ENCODE measurements around the gene FRMPD2.

The FRMPD2 gene

DNA sequence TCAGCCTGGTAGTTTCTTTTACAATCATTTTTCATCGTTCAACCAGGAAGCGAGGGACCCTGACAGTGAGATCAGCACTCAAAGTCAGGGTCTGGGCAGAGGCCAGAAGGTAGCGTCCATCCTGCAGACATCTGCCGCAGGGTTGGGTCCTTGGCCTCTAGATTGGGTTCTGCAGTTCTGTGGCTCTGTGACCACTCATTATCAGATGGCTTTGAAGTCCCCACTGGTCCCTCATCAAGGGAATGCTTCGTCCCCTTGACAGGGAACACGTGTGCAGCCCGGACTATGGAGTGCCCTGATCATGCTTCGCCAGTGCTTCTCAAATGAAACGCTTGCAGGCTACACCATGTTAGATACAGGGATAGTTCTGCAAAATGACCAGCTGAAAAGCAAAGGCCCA is 64.1 kb downstream of the FRMPD2 start:
- no peak for TF ChIP-seq CTCF (IDR thresholded peaks at IDR 0.05; ENCODE audit: low read depth, low read length)
- no peak for DNase-seq (ENCODE audit: extremely low read depth, low read depth)

DNA sequence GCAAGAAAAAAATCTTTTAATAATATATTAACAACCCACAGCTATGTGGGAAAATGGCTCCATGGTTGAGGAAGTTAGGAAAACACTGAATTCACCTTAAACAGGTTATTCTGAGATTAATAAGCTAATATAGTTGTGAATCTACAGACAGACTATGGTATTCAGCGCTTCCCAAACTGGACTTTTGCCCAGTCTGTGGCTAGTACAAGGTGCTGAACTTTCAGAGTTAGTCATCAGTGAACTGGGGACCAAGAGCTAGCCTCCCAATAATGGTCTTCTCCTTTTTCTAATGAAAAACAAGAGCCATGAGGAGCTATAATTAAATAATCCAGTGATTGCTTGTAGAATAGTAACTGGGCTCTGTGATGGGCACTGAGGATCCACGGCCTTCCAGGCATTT is 65.3 kb downstream of the FRMPD2 start:
- no peak for DNase-seq (ENCODE audit: extremely low read depth, low read depth)
- no peak for TF ChIP-seq CTCF (IDR thresholded peaks at IDR 0.05; ENCODE audit: low read depth, low read length)

DNA sequence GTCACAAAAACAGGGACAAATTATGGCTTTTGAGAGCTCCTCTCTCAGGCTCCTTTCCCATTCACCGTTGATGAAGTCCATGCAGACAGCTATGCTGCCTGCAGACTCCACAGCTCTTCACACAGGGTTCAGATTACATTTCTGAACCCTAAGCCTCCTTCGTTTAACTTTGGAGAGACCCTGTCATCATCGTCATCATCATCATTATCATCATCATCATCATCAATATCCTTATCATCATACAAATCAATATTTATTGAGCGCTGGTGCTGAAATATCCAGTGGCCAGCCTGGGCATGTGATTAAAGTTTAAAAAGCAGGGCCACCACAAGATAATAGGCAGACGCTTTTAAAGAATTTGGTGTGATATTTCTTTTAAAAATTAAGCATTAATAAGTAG is 66.6 kb downstream of the FRMPD2 start:
- no peak for DNase-seq (ENCODE audit: extremely low read depth, low read depth)
- no peak for TF ChIP-seq CTCF (IDR thresholded peaks at IDR 0.05; ENCODE audit: low read depth, low read length)

GRCh38 chr10:48206482-48207250 is 67.8 kb downstream of the FRMPD2 start:
- no peak for DNase-seq (ENCODE audit: extremely low read depth, low read depth)
- TF ChIP-seq CTCF (IDR thresholded peaks at IDR 0.05; ENCODE audit: low read depth, low read length) = no peak

DNA sequence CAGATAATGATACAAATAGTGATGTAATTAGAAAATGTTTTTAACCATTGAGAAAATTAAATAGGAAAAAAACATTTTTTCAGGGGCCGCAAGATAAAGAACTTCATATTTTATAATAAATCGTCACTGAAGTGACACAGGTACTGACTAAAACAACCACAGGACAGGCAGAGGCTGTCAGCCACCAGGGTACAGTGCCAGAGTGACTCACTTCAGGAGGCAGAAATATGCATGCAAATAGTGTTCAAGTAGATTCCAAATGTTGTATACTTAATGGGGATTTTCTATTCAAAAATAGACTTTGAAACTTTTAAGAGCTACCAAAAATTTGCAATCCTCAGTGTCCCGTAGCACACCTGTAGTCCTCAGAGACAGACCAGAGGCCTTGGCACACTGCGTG is 68.6 kb downstream of the FRMPD2 start:
- DNase-seq (ENCODE audit: extremely low read depth, low read depth) = no peak
- TF ChIP-seq CTCF (IDR thresholded peaks at IDR 0.05; ENCODE audit: low read depth, low read length) = no peak

- TF ChIP-seq CTCF (IDR thresholded peaks at IDR 0.05; ENCODE audit: low read depth, low read length) = no peak
- peak; percentile 52 for DNase-seq (ENCODE audit: extremely low read depth, low read depth)
Measured at GRCh38 chr10:48199580-48200377, 74.7 kb downstream of the FRMPD2 start.

DNA sequence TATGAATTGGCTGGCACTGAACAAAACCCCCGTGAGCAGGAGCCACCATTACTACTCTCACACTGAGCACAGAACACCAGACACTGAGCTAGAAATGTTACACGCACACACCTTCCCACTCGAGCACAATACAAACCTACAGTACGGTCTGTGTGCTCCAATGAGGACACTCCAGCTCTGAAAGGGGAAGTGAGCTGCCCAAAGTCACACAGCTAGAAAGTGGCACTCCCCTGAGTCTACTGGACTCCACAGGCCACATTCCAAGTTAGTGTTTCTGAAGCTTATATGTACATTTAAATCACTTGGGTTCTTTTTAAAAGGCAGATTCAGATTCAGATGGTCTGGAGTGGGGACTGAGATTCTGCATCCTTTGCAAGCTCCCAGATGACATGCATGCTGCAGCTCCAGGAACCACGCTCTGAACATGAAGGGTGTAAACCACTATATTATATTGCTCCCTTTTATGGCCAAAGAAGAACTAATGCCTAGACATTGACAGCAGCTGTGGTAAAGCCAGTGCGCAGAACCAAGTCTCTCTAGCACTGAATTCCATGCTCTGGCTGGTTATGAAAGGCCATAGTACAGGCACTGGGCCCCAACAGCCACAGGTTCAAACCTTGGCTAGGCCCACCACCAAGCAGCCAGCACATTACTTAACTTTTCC is 77.1 kb downstream of the FRMPD2 start:
- no peak for DNase-seq (ENCODE audit: extremely low read depth, low read depth)
- TF ChIP-seq CTCF (IDR thresholded peaks at IDR 0.05; ENCODE audit: low read depth, low read length) = no peak
